Gastroesophageal sphincter (tissue), 3 donors: Measurements from ENCODE around the gene HPCAL1.

Experiments used
- EP300 ChIP-seq: sonication (generic); formaldehyde crosslinking; IDR thresholded peaks from one replicate; pipeline ENCODE4 v1.6.1; 2017; ENCODE audit warnings: antibody characterized with exemption, mild to moderate bottlenecking
- POLR2A ChIP-seq, 2 donors: fragments of 450-650 bp; IDR thresholded peaks; one replicate each; pipeline ENCODE4 v1.6.1; 2017; ENCODE audit warnings: antibody characterized with exemption in 2 of 2, mild to moderate bottlenecking in 2 of 2, moderate library complexity in 1 of 2
- POLR2AphosphoS5 ChIP-seq: sonication (generic); formaldehyde crosslinking; IDR thresholded peaks from one replicate; pipeline ENCODE4 v1.6.1; 2017; ENCODE audit warnings: antibody characterized with exemption
- TF ChIP-seq, protein P1 (sequence below), 4 experiments: fragments of 200-600 bp in 2 of 4; fragments of 450-650 bp in 2 of 4; sonication (generic) in 1 of 4; IDR thresholded peaks; one replicate each; pipeline ENCODE4 v1.5.1; 2017 to 2019; ENCODE audit warnings: antibody characterized with exemption in 4 of 4, mild to moderate bottlenecking in 2 of 4, moderate library complexity in 2 of 4

- TF ChIP-seq, protein P1, sequence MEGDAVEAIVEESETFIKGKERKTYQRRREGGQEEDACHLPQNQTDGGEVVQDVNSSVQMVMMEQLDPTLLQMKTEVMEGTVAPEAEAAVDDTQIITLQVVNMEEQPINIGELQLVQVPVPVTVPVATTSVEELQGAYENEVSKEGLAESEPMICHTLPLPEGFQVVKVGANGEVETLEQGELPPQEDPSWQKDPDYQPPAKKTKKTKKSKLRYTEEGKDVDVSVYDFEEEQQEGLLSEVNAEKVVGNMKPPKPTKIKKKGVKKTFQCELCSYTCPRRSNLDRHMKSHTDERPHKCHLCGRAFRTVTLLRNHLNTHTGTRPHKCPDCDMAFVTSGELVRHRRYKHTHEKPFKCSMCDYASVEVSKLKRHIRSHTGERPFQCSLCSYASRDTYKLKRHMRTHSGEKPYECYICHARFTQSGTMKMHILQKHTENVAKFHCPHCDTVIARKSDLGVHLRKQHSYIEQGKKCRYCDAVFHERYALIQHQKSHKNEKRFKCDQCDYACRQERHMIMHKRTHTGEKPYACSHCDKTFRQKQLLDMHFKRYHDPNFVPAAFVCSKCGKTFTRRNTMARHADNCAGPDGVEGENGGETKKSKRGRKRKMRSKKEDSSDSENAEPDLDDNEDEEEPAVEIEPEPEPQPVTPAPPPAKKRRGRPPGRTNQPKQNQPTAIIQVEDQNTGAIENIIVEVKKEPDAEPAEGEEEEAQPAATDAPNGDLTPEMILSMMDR (IDR thresholded peaks at IDR 0.05): no peak
- TF ChIP-seq POLR2A (IDR thresholded peaks at IDR 0.05) (no peak), POLR2AphosphoS5 (no peak), EP300 (no peak)
Measured at GRCh38 chr2:10253596-10254372, 48.9 kb upstream of the HPCAL1 start.
